HEK293 (cell line): Measurements from ENCODE around the gene GPR22.

Experiments used
- CTCF ChIA-PET: fragments of 350-600 bp; formaldehyde crosslinking; extraction: SDS; loops from one replicate; lab custom pipeline; 2021; ENCODE audit warnings: antibody characterized with exemption; lab: Yijun Ruan, JAX
- POLR2A ChIA-PET: fragments of 300-600 bp; formaldehyde crosslinking; extraction: SDS; loops from one replicate; lab custom pipeline; 2020; ENCODE audit warnings: antibody characterized with exemption, inconsistent platforms; lab: Yijun Ruan, JAX
- H3K27ac ChIP-seq: fragments of 200-500 bp; sonication (Bioruptor generic); 2 replicates; pipeline ENCODE4 v1.5.1; 2014; ENCODE audit warnings: low read depth, low read length, control low read depth, inconsistent platforms; ENCODE audit errors: extremely low read depth
- H3K36me3 ChIP-seq, 2 experiments: fragments of 200-500 bp in 1 of 2; sonication (Bioruptor generic) in 1 of 2; 1 replicate in 1 of 2; 2 replicates in 1 of 2; pipeline ENCODE4 v1.5.1; 2014 to 2017; ENCODE audit warnings: inconsistent platforms in 2 of 2, low read length in 2 of 2; ENCODE audit not compliant: control insufficient read depth in 2 of 2, insufficient read depth in 1 of 2
- H3K4me1 ChIP-seq: fragments of 200-500 bp; sonication (Bioruptor generic); 2 replicates; pipeline ENCODE4 v1.5.1; 2014; ENCODE audit warnings: mild to moderate bottlenecking, low read length, inconsistent platforms; ENCODE audit not compliant: control insufficient read depth, insufficient read depth
- H3K4me3 ChIP-seq: 2 replicates; pipeline ENCODE4 v1.5.1; 2011; ENCODE audit warnings: low read depth, mild to moderate bottlenecking, control low read depth, low read length, moderate library complexity
- H3K9me3 ChIP-seq: fragments of 200-500 bp; sonication (Bioruptor generic); 2 replicates; pipeline ENCODE4 v1.5.1; 2014; ENCODE audit warnings: low read depth, low read length, inconsistent platforms; ENCODE audit not compliant: control insufficient read depth, insufficient read depth
- FEZF1 ChIP-seq: fragments of 450-650 bp; formaldehyde crosslinking; IDR thresholded peaks from 2 replicates; pipeline ENCODE4 v1.5.1; 2016; ENCODE audit warnings: missing biosample characterization, missing genetic modification characterization
- GLI4 ChIP-seq: fragments of 450-650 bp; formaldehyde crosslinking; IDR thresholded peaks from 2 replicates; pipeline ENCODE4 v1.5.1; 2016; ENCODE audit warnings: missing biosample characterization, missing genetic modification characterization
- KLF1 ChIP-seq: fragments of 450-650 bp; formaldehyde crosslinking; IDR thresholded peaks from 2 replicates; pipeline ENCODE4 v1.5.1; 2016; ENCODE audit warnings: missing biosample characterization, missing genetic modification characterization
- OSR2 ChIP-seq: fragments of 450-650 bp; formaldehyde crosslinking; IDR thresholded peaks from 2 replicates; pipeline ENCODE4 v1.5.1; 2016; ENCODE audit warnings: missing biosample characterization, missing genetic modification characterization
- WT1 ChIP-seq: fragments of 450-650 bp; formaldehyde crosslinking; IDR thresholded peaks from 2 replicates; pipeline ENCODE4 v1.5.1; 2016; ENCODE audit warnings: missing biosample characterization, missing genetic modification characterization
- ZFP69B ChIP-seq: fragments of 450-650 bp; formaldehyde crosslinking; IDR thresholded peaks from 2 replicates; pipeline ENCODE4 v1.5.1; 2016; ENCODE audit warnings: missing biosample characterization, missing genetic modification characterization
- ZNF114 ChIP-seq: fragments of 450-650 bp; formaldehyde crosslinking; IDR thresholded peaks from 2 replicates; pipeline ENCODE4 v1.5.0; 2017; ENCODE audit warnings: missing biosample characterization, missing genetic modification characterization
- ZNF132 ChIP-seq: fragments of 450-650 bp; formaldehyde crosslinking; IDR thresholded peaks from 2 replicates; pipeline ENCODE4 v1.5.1; 2017; ENCODE audit warnings: missing biosample characterization, missing genetic modification characterization, borderline replicate concordance
- ZNF175 ChIP-seq: fragments of 450-650 bp; formaldehyde crosslinking; IDR thresholded peaks from 2 replicates; pipeline ENCODE4 v1.5.1; 2016; ENCODE audit warnings: missing biosample characterization, missing genetic modification characterization
- ZNF184 ChIP-seq: fragments of 450-650 bp; IDR thresholded peaks from 2 replicates; pipeline ENCODE4 v1.5.1; 2018; ENCODE audit warnings: missing biosample characterization, mild to moderate bottlenecking, missing genetic modification characterization
- ZNF274 ChIP-seq, 2 experiments: fragments of 200-500 bp in 1 of 2; fragments of 450-650 bp in 1 of 2; sonication (Bioruptor generic) in 1 of 2; formaldehyde crosslinking in 1 of 2; IDR thresholded peaks; 2 replicates each; pipeline versions ENCODE4 v1.5.1 to v1.6.1; 2014 to 2016; ENCODE audit warnings: borderline replicate concordance in 1 of 2, inconsistent platforms in 1 of 2, low read length in 1 of 2, missing biosample characterization in 1 of 2, missing genetic modification characterization in 1 of 2
- ZNF341 ChIP-seq: fragments of 450-650 bp; formaldehyde crosslinking; IDR thresholded peaks from 2 replicates; pipeline ENCODE4; 2016; ENCODE audit warnings: low read depth, missing biosample characterization, missing genetic modification characterization
- ZNF394 ChIP-seq: fragments of 450-650 bp; formaldehyde crosslinking; IDR thresholded peaks from 2 replicates; pipeline ENCODE4 v1.5.1; 2016; ENCODE audit warnings: missing biosample characterization, missing genetic modification characterization, mild to moderate bottlenecking, moderate library complexity, borderline replicate concordance
- ZNF555 ChIP-seq: fragments of 450-650 bp; formaldehyde crosslinking; conservative IDR thresholded peaks from 2 replicates; pipeline ENCODE4 v1.5.1; 2017; ENCODE audit warnings: missing biosample characterization, mild to moderate bottlenecking, missing genetic modification characterization, inconsistent platforms
- ZNF776 ChIP-seq: fragments of 450-650 bp; formaldehyde crosslinking; IDR thresholded peaks from 2 replicates; pipeline ENCODE4 v1.5.0; 2017; ENCODE audit warnings: missing biosample characterization, missing genetic modification characterization, borderline replicate concordance
- ZXDB ChIP-seq: fragments of 450-650 bp; formaldehyde crosslinking; IDR thresholded peaks from 2 replicates; pipeline ENCODE4 v1.5.1; 2016; ENCODE audit warnings: missing biosample characterization, missing genetic modification characterization
- TF ChIP-seq, protein P1 (sequence below): fragments of 450-650 bp; formaldehyde crosslinking; IDR thresholded peaks from 2 replicates; pipeline ENCODE4 v1.5.1; 2017; ENCODE audit warnings: missing biosample characterization, missing genetic modification characterization
- TF ChIP-seq, protein P2 (sequence below): sonication (generic); formaldehyde crosslinking; IDR thresholded peaks from 2 replicates; pipeline ENCODE4 v1.8.1; 2022; ENCODE audit warnings: mild to moderate bottlenecking, moderate library complexity, missing genetic modification reagents
- TF ChIP-seq, protein P3 (sequence below): fragments of 450-650 bp; formaldehyde crosslinking; IDR thresholded peaks from 2 replicates; pipeline ENCODE4 v1.5.1; 2016; ENCODE audit warnings: missing biosample characterization, missing genetic modification characterization
- TF ChIP-seq, protein P4 (sequence below): fragments of 450-650 bp; formaldehyde crosslinking; IDR thresholded peaks from 2 replicates; pipeline ENCODE4 v1.5.1; 2016; ENCODE audit warnings: missing biosample characterization, missing genetic modification characterization

The GPR22 gene

DNA sequence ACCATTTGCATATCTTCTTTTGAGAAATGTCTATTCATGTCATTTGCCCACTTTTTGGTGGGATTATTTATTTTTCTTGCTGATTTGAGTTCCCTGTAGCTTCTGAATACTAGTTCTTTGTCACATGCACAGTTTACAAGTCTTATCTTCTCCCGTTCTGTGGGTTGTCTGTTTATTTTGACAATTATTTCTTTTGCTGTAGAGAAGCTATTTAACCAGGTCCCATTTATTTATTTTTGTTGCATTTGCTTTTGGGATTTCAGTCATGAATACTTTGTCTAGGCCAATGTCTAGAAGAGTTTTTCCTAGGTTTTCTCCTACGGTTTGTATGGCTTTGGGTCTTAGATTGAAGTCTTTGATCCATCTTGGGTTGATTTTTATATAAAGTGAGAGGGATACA lies 32.9 kb downstream of the GPR22 start (continued):
- TF ChIP-seq, protein P1, sequence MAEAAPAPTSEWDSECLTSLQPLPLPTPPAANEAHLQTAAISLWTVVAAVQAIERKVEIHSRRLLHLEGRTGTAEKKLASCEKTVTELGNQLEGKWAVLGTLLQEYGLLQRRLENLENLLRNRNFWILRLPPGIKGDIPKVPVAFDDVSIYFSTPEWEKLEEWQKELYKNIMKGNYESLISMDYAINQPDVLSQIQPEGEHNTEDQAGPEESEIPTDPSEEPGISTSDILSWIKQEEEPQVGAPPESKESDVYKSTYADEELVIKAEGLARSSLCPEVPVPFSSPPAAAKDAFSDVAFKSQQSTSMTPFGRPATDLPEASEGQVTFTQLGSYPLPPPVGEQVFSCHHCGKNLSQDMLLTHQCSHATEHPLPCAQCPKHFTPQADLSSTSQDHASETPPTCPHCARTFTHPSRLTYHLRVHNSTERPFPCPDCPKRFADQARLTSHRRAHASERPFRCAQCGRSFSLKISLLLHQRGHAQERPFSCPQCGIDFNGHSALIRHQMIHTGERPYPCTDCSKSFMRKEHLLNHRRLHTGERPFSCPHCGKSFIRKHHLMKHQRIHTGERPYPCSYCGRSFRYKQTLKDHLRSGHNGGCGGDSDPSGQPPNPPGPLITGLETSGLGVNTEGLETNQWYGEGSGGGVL (tag by site-specific recombination), result no peak
- TF ChIP-seq ZXDB (tag by site-specific recombination) (peak; percentile 10; the same call in 1 of the 2 replicates), ZNF175 (tag by site-specific recombination) (no peak), ZNF132 (tag by site-specific recombination) (no peak), ZNF394 (no peak), ZNF341 (tag by site-specific recombination) (no peak), FEZF1 (tag by site-specific recombination) (peak; percentile 60), KLF1 (no peak), ZNF184 (no peak), ZNF274 (IDR thresholded peaks at IDR 0.05; ENCODE audit: low read length) (no peak), ZNF274 (tag by site-specific recombination; IDR thresholded peaks at IDR 0.05; ENCODE audit: borderline replicate concordance) (no peak), ZNF114 (no peak), GLI4 (tag by site-specific recombination) (no peak), WT1 (tag by site-specific recombination) (0 out of 2 replicates have a peak, but pooled peaks have one; percentile 11), ZNF555 (tag by site-specific recombination) (no peak), ZFP69B (tag by site-specific recombination) (no peak)
- TF ChIP-seq, protein P2, sequence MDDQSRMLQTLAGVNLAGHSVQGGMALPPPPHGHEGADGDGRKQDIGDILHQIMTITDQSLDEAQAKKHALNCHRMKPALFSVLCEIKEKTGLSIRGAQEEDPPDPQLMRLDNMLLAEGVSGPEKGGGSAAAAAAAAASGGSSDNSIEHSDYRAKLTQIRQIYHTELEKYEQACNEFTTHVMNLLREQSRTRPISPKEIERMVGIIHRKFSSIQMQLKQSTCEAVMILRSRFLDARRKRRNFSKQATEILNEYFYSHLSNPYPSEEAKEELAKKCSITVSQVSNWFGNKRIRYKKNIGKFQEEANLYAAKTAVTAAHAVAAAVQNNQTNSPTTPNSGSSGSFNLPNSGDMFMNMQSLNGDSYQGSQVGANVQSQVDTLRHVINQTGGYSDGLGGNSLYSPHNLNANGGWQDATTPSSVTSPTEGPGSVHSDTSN (CRISPR knock-in tag), result no peak
- TF ChIP-seq, protein P3, sequence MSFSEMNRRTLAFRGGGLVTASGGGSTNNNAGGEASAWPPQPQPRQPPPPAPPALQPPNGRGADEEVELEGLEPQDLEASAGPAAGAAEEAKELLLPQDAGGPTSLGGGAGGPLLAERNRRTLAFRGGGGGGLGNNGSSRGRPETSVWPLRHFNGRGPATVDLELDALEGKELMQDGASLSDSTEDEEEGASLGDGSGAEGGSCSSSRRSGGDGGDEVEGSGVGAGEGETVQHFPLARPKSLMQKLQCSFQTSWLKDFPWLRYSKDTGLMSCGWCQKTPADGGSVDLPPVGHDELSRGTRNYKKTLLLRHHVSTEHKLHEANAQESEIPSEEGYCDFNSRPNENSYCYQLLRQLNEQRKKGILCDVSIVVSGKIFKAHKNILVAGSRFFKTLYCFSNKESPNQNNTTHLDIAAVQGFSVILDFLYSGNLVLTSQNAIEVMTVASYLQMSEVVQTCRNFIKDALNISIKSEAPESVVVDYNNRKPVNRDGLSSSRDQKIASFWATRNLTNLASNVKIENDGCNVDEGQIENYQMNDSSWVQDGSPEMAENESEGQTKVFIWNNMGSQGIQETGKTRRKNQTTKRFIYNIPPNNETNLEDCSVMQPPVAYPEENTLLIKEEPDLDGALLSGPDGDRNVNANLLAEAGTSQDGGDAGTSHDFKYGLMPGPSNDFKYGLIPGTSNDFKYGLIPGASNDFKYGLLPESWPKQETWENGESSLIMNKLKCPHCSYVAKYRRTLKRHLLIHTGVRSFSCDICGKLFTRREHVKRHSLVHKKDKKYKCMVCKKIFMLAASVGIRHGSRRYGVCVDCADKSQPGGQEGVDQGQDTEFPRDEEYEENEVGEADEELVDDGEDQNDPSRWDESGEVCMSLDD (tag by site-specific recombination), result no peak
- TF ChIP-seq, protein P4, sequence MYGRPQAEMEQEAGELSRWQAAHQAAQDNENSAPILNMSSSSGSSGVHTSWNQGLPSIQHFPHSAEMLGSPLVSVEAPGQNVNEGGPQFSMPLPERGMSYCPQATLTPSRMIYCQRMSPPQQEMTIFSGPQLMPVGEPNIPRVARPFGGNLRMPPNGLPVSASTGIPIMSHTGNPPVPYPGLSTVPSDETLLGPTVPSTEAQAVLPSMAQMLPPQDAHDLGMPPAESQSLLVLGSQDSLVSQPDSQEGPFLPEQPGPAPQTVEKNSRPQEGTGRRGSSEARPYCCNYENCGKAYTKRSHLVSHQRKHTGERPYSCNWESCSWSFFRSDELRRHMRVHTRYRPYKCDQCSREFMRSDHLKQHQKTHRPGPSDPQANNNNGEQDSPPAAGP (tag by site-specific recombination), result no peak

DNA sequence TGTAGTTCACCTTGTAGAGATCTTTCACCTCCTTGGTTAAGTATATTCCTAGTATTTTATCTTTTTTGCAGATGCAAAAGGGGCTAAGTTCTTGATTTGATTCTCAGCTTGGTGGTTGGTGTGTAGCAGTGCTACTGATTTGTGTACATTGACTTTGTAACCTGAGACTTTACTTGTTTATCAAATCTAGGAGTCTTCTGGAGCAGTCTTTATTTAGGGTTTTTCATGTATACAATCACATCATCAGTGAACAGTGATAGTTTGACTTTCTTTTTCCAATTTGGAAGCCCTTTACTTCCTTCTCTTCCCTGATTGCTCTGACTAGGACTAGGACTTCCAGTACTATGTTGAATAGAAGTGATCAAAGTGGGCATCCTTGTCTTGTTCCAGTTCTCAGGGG lies 33.8 kb downstream of the GPR22 start:
- TF ChIP-seq OSR2, result peak; percentile 33; the same call in 1 of the 2 replicates
- no peak for TF ChIP-seq ZNF776 (tag by site-specific recombination)
- Histone ChIP-seq H3K9me3 (no peaks in the 10 kb centered on the region), H3K36me3 (no peaks in the 10 kb centered on the region), H3K4me1 (peaks cover 19% of the 10 kb centered on the region), H3K27ac (no peak overlapping the region), H3K4me3 (no peak overlapping the region)
- POLR2A ChIA-PET, result no interaction called here
- CTCF ChIA-PET, result no interaction called here
